Measurements from ENCODE around the gene FOXN1. TPM values are rescaled to one million over a fixed set of nuclear protein-coding genes. Genes with fewer than 3 reads are reported as not detected.
"Not testable (repeated sequence)": the region's sequence is repeated elsewhere in the genome, so short reads cannot be mapped to it uniquely, and the experiment has no call there.

Gene FOXN1
- total RNA-seq, 1 donor from 2014 or later: 1.0 TPM

DNA sequence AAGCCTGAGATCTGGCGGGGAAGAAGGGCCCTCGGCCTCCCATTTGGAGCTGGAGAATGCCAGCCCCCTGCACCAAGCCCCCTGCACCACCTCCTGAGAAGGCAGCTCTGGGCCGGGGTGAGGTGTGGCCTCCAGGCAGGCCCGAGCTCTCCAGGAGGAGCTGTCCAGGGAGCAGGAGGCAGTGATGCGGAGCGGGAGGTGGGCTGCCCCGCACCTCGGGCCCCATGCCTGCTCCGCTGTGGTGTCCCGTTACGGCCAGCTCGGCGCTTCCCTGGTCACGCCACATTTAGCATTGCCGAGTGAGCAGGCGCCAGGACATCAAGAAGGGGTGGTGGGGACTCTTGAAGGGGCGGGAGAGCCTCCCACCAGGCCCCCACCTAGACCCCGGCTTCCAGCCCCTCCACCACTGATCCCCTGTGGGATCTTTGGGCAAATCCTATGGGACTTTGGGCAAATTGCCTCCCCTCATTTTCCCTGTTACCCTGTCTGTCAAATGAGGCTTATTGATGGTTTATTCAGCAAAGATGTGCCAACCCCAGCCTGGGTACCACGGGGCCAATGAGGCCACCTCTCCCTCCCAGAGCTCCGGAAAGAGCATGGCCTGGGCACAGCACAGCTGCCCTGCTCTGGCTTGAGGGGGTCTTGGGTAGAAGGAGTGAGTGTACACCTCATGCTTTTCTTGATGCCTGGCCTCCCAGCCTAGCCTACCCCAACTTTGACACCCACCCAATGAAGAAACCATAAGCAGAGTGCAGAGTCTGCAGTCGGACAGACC, 15.3 kb downstream of the FOXN1 start:
- Mint-ChIP-seq H3K9me3 (no peaks in the 10 kb centered on the region), H3K4me1 (ENCODE audit: unreplicated experiment) (peaks cover 22% of the 10 kb centered on the region), H3K4me3 (no peak overlapping the region), H3K36me3 (no peaks in the 10 kb centered on the region), H3K27ac (no peak overlapping the region), H3K27me3 (no peaks in the 10 kb centered on the region)
- DNase-seq (ENCODE audit: extremely low spot score, unreplicated experiment): no peak
- TF ChIP-seq, protein P1, sequence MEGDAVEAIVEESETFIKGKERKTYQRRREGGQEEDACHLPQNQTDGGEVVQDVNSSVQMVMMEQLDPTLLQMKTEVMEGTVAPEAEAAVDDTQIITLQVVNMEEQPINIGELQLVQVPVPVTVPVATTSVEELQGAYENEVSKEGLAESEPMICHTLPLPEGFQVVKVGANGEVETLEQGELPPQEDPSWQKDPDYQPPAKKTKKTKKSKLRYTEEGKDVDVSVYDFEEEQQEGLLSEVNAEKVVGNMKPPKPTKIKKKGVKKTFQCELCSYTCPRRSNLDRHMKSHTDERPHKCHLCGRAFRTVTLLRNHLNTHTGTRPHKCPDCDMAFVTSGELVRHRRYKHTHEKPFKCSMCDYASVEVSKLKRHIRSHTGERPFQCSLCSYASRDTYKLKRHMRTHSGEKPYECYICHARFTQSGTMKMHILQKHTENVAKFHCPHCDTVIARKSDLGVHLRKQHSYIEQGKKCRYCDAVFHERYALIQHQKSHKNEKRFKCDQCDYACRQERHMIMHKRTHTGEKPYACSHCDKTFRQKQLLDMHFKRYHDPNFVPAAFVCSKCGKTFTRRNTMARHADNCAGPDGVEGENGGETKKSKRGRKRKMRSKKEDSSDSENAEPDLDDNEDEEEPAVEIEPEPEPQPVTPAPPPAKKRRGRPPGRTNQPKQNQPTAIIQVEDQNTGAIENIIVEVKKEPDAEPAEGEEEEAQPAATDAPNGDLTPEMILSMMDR (conservative IDR thresholded peaks at IDR 0.05): no peak

DNA sequence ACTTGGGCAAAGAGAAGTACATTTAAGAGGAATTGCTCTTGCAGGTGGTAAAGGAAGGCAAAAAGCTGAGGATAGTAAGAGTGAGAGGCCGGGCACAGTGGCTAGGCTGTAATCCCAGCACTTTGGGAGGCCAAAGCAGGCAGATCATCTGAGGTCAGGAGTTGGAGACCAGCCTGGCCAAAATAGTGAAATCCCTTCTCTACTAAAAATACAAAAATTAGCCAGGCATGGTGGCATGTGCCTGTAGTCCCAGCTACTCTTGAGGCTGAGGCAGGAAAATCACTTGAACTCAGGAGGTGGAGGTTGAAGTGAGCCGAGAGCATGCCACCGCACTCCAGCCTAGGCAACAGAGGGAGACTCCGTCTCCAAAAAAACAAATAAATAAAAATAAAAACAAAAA, 16.1 kb downstream of the FOXN1 start:
- H3K9me3 Mint-ChIP-seq; H3K36me3 Mint-ChIP-seq; H3K27me3 Mint-ChIP-seq; H3K4me3 Mint-ChIP-seq; DNase-seq (ENCODE audit: extremely low spot score, unreplicated experiment); H3K27ac Mint-ChIP-seq: not testable (repeated sequence)
- peaks cover 28% of the 10 kb centered on the region for H3K4me1 Mint-ChIP-seq (ENCODE audit: unreplicated experiment)

DNA sequence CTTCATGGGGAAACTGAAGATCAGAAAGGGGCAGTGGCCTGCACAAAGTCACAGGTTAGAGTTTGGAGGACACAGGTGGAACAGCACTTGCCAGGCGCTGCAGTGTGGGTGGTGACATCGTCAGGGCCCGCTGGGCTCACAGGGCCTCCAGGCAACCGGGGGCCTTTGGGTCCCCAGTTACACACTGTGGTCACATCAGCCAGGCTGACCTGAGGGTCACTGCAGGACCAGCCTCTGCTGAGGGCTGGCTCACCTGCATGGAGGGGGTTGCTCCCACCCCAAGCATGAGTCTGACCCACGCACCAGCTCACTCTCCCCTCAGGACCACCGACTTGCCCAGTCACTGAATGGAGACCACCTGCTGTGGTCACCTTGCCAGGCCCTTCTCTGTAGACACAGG, 17.0 kb downstream of the FOXN1 start:
- Mint-ChIP-seq H3K4me3 (no peak overlapping the region), H3K36me3 (no peaks in the 10 kb centered on the region), H3K4me1 (ENCODE audit: unreplicated experiment) (peaks cover 30% of the 10 kb centered on the region), H3K27ac (peak overlapping the region; percentile 67), H3K9me3 (no peaks in the 10 kb centered on the region), H3K27me3 (no peaks in the 10 kb centered on the region)
- no peak for DNase-seq (ENCODE audit: extremely low spot score, unreplicated experiment)
- TF ChIP-seq, protein P1 (conservative IDR thresholded peaks at IDR 0.05): no peak

DNA sequence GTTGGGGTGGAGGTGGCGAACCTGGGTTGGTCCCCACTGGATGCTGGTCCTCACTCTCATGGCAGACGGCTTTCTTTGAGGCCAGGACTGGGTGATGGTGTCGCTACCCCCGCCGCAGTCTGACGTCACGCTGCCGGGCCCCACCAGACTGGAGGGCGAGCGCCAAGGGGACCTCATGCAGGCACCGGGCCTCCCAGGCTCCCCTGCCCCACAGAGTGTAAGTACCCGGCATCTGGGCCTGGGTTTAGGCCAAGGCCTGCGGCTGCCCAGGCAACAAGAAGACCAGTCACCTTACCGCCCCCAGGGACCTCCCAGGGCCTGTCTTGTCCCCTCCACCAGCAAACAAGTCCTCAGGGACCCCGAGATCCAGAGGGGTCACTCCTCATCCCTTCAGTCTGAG, 17.7 kb downstream of the FOXN1 start:
- no peaks in the 10 kb centered on the region for H3K27me3 Mint-ChIP-seq
- TF ChIP-seq, protein P1 (conservative IDR thresholded peaks at IDR 0.05): no peak
- no peak overlapping the region for H3K4me3 Mint-ChIP-seq
- no peak for DNase-seq (ENCODE audit: extremely low spot score, unreplicated experiment)
- H3K36me3 Mint-ChIP-seq: no peaks in the 10 kb centered on the region
- no peaks in the 10 kb centered on the region for H3K9me3 Mint-ChIP-seq
- no peak overlapping the region for H3K27ac Mint-ChIP-seq
- peaks cover 30% of the 10 kb centered on the region for H3K4me1 Mint-ChIP-seq (ENCODE audit: unreplicated experiment)

DNA sequence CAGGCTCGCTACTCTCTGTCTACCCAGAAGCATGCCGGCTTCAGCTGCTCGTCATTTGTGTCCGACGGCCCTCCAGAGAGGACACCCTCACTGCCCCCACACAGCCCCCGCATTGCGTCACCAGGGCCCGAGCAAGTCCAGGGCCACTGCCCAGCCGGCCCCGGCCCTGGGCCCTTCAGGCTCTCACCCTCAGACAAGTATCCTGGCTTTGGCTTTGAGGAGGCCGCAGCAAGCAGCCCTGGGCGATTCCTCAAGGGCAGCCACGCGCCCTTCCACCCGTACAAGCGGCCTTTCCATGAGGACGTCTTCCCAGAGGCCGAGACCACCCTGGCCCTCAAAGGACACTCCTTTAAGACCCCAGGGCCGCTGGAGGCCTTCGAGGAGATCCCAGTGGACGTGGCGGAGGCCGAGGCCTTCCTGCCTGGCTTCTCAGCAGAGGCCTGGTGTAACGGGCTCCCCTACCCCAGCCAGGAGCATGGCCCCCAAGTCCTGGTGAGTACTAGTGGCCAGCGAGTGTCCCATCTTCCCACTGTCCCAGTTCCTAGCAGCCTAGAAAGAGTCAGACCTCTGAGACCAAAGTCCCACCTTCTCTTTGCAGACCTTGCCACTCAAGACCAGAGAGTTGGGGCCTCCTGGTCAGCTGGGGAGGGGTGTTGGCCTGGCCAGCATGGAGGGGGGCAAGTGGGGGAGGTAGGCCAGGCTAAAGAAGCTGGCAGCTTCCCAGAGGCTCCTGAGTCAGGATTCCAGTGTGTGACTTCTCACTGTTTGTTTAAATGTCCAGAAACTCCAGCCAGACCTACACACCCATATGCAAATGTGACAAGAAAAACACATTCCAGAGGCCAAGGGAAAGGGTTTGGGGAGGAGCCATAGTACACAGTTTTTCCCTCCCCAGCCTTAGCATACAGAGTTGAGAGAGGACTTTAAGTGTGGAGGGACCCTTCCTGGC, 18.6 kb downstream of the FOXN1 start:
- Mint-ChIP-seq H3K4me1 (ENCODE audit: unreplicated experiment) (peaks cover 33% of the 10 kb centered on the region), H3K27ac (peak overlapping the region; percentile 81), H3K27me3 (no peaks in the 10 kb centered on the region), H3K4me3 (peak overlapping the region; percentile 25), H3K36me3 (no peaks in the 10 kb centered on the region), H3K9me3 (no peaks in the 10 kb centered on the region)
- TF ChIP-seq, protein P1 (conservative IDR thresholded peaks at IDR 0.05): no peak
- DNase-seq (ENCODE audit: extremely low spot score, unreplicated experiment): no peak

DNA sequence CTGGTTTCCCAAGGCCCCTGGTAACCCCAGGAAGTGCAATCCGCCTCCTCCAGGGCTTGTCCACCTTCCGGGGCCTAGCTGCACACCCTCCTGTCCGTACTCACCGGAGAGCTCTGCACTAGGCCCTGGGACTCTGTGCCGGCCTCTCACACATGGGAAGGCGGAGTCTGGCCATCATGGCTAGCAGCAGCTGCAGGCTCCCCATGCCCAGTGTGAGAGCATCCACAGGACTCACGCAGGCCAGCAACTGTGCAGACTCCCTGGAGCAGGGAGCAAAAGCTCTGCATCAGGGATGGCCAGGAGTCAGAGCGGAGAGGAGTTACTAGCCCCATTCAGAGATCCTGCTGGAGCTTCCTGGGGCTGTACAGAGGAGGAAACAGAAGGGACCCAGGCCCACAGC, 20.2 kb downstream of the FOXN1 start:
- no peaks in the 10 kb centered on the region for H3K9me3 Mint-ChIP-seq

More for the DNA sequence above, 20.2 kb downstream of the FOXN1 start:
- no peak for DNase-seq (ENCODE audit: extremely low spot score, unreplicated experiment)
- TF ChIP-seq, protein P1 (conservative IDR thresholded peaks at IDR 0.05): no peak
- Mint-ChIP-seq H3K27me3 (no peaks in the 10 kb centered on the region), H3K4me3 (no peak overlapping the region), H3K36me3 (no peaks in the 10 kb centered on the region), H3K4me1 (ENCODE audit: unreplicated experiment) (peaks cover 33% of the 10 kb centered on the region), H3K27ac (no peak overlapping the region)
